HCT116 (cell line): ENCODE data around the gene NLGN4Y. TPM values are rescaled to one million over a fixed set of nuclear protein-coding genes. Genes with fewer than 3 reads are reported as not detected.

Experiments used
- ATAC-seq: fragments of 200-7000 bp; cut with Tn5 transposase; 2 replicates; pipeline ENCODE4 v1.9.1; 2020; ENCODE audit warnings: mild to moderate bottlenecking, moderate library complexity
- BruUV-seq: library from RNA; stranded (reverse); fragments of 400-500 nt; replicated peaks from 2 replicates; lab custom pipeline; 2021; lab: Mats Ljungman, UMichigan
- CTCF ChIA-PET: fragments of 300-600 bp; sonication (Branson Sonifier 250); formaldehyde crosslinking; loops from one replicate; lab custom pipeline; 2021; ENCODE audit warnings: antibody characterized with exemption; lab: Charles Lee
- POLR2A ChIA-PET: fragments of 300-600, 350-600 bp; sonication (Branson Sonifier 250); formaldehyde crosslinking; loops from one replicate; lab custom pipeline; 2021; ENCODE audit warnings: antibody characterized with exemption; lab: Charles Lee
- RAD21 ChIA-PET, 2 experiments: fragments of 300-600 bp; sonication (Branson Sonifier 250); formaldehyde crosslinking; loops; one replicate each; lab custom pipeline; 2023; ENCODE audit warnings: low total read pairs in 2 of 2; ENCODE audit not compliant: uncharacterized antibody in 2 of 2, unreplicated experiment in 2 of 2, low non-redundant PET in 1 of 2; lab: Charles Lee
- DNase-seq: peaks from one replicate; pipeline ENCODE4 v3.0.0-alpha.2; 2010; ENCODE audit warnings: low read depth, low spot score
- H2AFZ ChIP-seq: fragments of 200-600 bp; shearing (Covaris generic), sonication (generic); 2 replicates; pipeline ENCODE4 v1.6.1; 2017; ENCODE audit warnings: low read depth, mixed run types, mixed read lengths, antibody characterized with exemption, low read length; ENCODE audit not compliant: poor library complexity, severe bottlenecking
- H3K27ac ChIP-seq: 2 replicates; pipeline ENCODE4 v1.5.1; 2012; ENCODE audit warnings: low read depth, low read length
- H3K27me3 ChIP-seq: fragments of 200-600 bp; sonication (generic); 2 replicates; pipeline ENCODE4 v1.6.1; 2016; ENCODE audit warnings: mixed run types, low read length, mixed read lengths; ENCODE audit not compliant: insufficient read depth
- H3K36me3 ChIP-seq, 2 experiments: fragments of 200-500 bp in 1 of 2; fragments of 200-600 bp in 1 of 2; sonication (Bioruptor generic) in 1 of 2; sonication (generic) in 1 of 2; 2 replicates each; pipeline versions ENCODE4 v1.5.1 to v1.6.1; 2014 to 2016; ENCODE audit warnings: low read length in 2 of 2, inconsistent platforms in 1 of 2, mixed read lengths in 1 of 2, mixed run types in 1 of 2; ENCODE audit not compliant: insufficient read depth in 2 of 2, control insufficient read depth in 1 of 2
- H3K4me1 ChIP-seq, 2 experiments: fragments of 200-600 bp in 1 of 2; sonication (generic) in 1 of 2; 2 replicates each; pipeline versions ENCODE4 v1.5.1 to v1.6.1; 2012 to 2017; ENCODE audit warnings: low read length in 2 of 2, inconsistent platforms in 1 of 2, mild to moderate bottlenecking in 1 of 2, mixed read lengths in 1 of 2, mixed run types in 1 of 2, moderate library complexity in 1 of 2; ENCODE audit not compliant: insufficient read depth in 2 of 2, control insufficient read depth in 1 of 2
- H3K4me2 ChIP-seq: fragments of 200-600 bp; sonication (generic); 2 replicates; pipeline ENCODE4 v1.6.1; 2017; ENCODE audit warnings: mixed run types, low read length, mixed read lengths
- H3K4me3 ChIP-seq, 2 experiments: fragments of 200-600 bp in 1 of 2; sonication (generic) in 1 of 2; replicated peaks in 1 of 2; 2 replicates each; pipeline ENCODE4 v1.5.1; 2011 to 2016; ENCODE audit warnings: low read length in 2 of 2, control low read depth in 1 of 2, low read depth in 1 of 2, mild to moderate bottlenecking in 1 of 2, mixed read lengths in 1 of 2, mixed run types in 1 of 2
- H3K79me2 ChIP-seq: fragments of 200-600 bp; sonication (generic); 2 replicates; pipeline ENCODE4 v1.6.1; 2017; ENCODE audit warnings: mild to moderate bottlenecking, mixed run types, low read length, moderate library complexity, mixed read lengths; ENCODE audit not compliant: insufficient read depth
- H3K9ac ChIP-seq: fragments of 200-600 bp; sonication (generic); 2 replicates; pipeline ENCODE4 v1.6.1; 2016; ENCODE audit warnings: low read length, mixed read lengths
- H3K9me2 ChIP-seq: fragments of 200-600 bp; sonication (generic), shearing (Covaris generic); 2 replicates; pipeline ENCODE4 v1.6.1; 2017; ENCODE audit warnings: mixed run types, mild to moderate bottlenecking, moderate library complexity; ENCODE audit not compliant: insufficient read depth
- H3K9me3 ChIP-seq, 2 experiments: fragments of 200-500 bp in 1 of 2; fragments of 200-600 bp in 1 of 2; sonication (Bioruptor generic) in 1 of 2; sonication (generic) in 1 of 2; 2 replicates each; pipeline ENCODE4 v1.6.1; 2014 to 2017; ENCODE audit warnings: low read length in 2 of 2, mixed read lengths in 2 of 2, inconsistent platforms in 1 of 2, low read depth in 1 of 2, mild to moderate bottlenecking in 1 of 2, mixed run types in 1 of 2, moderate library complexity in 1 of 2; ENCODE audit not compliant: control insufficient read depth in 1 of 2, insufficient read depth in 1 of 2
- H4K20me1 ChIP-seq: fragments of 200-600 bp; sonication (generic), shearing (Covaris generic); 2 replicates; pipeline ENCODE4 v1.6.1; 2017; ENCODE audit warnings: mixed run types, mild to moderate bottlenecking, moderate library complexity; ENCODE audit not compliant: insufficient read depth
- CEBPB ChIP-seq: IDR thresholded peaks from 2 replicates; pipeline ENCODE4 v1.6.1; 2012; ENCODE audit warnings: low read depth
- EGR1 ChIP-seq: IDR thresholded peaks from 2 replicates; pipeline ENCODE4 v1.6.1; 2012; ENCODE audit warnings: low read depth
- EZH2 ChIP-seq: fragments of 200-600 bp; sonication (generic); IDR thresholded peaks from 2 replicates; pipeline ENCODE4 v1.6.1; 2017; ENCODE audit warnings: antibody characterized with exemption, mixed run types
- EZH2phosphoT487 ChIP-seq: fragments of 200-600 bp; IDR thresholded peaks from 2 replicates; pipeline ENCODE4 v1.6.1; 2018; ENCODE audit warnings: antibody characterized with exemption, borderline replicate concordance
- FOSL1 ChIP-seq: IDR thresholded peaks from 2 replicates; pipeline ENCODE4 v1.6.1; 2012; ENCODE audit warnings: low read depth
- JUND ChIP-seq: IDR thresholded peaks from 2 replicates; pipeline ENCODE4 v1.6.1; 2012
- MAX ChIP-seq: IDR thresholded peaks from 2 replicates; pipeline ENCODE4 v1.6.1; 2012
- POLR2A ChIP-seq: IDR thresholded peaks from 2 replicates; pipeline ENCODE4 v1.7.0; 2011; ENCODE audit warnings: borderline replicate concordance; ENCODE audit not compliant: insufficient read depth, insufficient read length; ENCODE audit errors: extremely low read depth
- POLR2AphosphoS5 ChIP-seq: IDR thresholded peaks from 2 replicates; pipeline ENCODE4 v1.6.1; 2011; ENCODE audit warnings: mild to moderate bottlenecking, low read depth, low read length, moderate library complexity
- RAD21 ChIP-seq: IDR thresholded peaks from 2 replicates; pipeline ENCODE4 v1.6.1; 2012; ENCODE audit warnings: low read depth, mild to moderate bottlenecking
- SIN3A ChIP-seq: IDR thresholded peaks from 2 replicates; pipeline ENCODE4 v1.6.1; 2012; ENCODE audit warnings: low read depth
- SP1 ChIP-seq: IDR thresholded peaks from 2 replicates; pipeline ENCODE4 v1.6.1; 2012; ENCODE audit warnings: low read depth
- TCF7L2 ChIP-seq: IDR thresholded peaks from 2 replicates; pipeline ENCODE4 v1.7.0; 2011; ENCODE audit warnings: borderline replicate concordance, inconsistent platforms; ENCODE audit not compliant: insufficient read depth, insufficient read length; ENCODE audit errors: extremely low read depth
- YY1 ChIP-seq: IDR thresholded peaks from 2 replicates; pipeline ENCODE4 v1.6.1; 2011; ENCODE audit warnings: low read length, low read depth, moderate library complexity, mild to moderate bottlenecking; ENCODE audit not compliant: insufficient replicate concordance; ENCODE audit errors: extremely low read depth
- ZFX ChIP-seq: fragments of 450-650 bp; IDR thresholded peaks from 2 replicates; pipeline ENCODE4 v1.6.1; 2017
- ZNF274 ChIP-seq: fragments of 200-500 bp; sonication (Bioruptor generic); IDR thresholded peaks from 2 replicates; pipeline ENCODE4 v1.6.1; 2014; ENCODE audit warnings: mild to moderate bottlenecking, low read depth, low read length, inconsistent platforms
- intact Hi-C: fragments of 100-400 bp; cut with micrococcal nuclease; formaldehyde crosslinking; loops from 2 replicates; pipeline ENCODE4 v1.10.0; 2022
- total RNA-seq: library from RNA; stranded (reverse); gene quantifications from one replicate; pipeline ENCODE4 v1.2.1, GENCODE V29; 2021; ENCODE audit not compliant: unreplicated experiment
- TF ChIP-seq, protein P1 (sequence below): IDR thresholded peaks from 2 replicates; pipeline ENCODE4 v1.6.1; 2011; ENCODE audit warnings: mild to moderate bottlenecking, low read length, moderate library complexity; ENCODE audit not compliant: insufficient replicate concordance; ENCODE audit errors: extremely low read depth

The NLGN4Y gene
- total RNA-seq, 1 experiment from 2014 or later, result 0.22 TPM

DNA sequence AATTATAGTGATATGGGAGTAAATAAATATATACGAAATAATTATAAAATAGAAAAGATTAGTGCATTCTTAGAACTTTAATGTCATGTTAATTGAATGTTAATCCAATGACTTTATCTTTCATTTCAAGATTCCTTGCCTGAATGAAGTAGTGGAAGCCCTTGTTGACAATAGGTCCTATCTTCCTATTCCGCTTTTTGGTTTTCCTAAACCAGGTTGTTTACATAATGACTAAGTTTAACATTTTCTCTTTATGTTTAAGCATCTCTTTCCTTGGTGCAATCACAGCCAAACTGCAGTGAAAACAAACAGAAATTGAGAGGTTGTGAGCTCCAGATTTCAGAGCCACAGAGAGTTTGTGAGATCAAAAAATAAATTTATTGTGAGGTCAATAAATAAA lies 109.4 kb downstream of the NLGN4Y start:
- DNase-seq, result no peak
- Histone ChIP-seq H3K9me3 (no peaks in the 10 kb centered on the region), H3K4me1 (no peaks in the 10 kb centered on the region), H4K20me1 (no peaks in the 10 kb centered on the region), H3K27ac (no peak overlapping the region), H3K27me3 (no peaks in the 10 kb centered on the region), H3K9me2 (no peaks in the 10 kb centered on the region), H3K9ac (no peak overlapping the region), H3K4me3 (no peak overlapping the region), H2AFZ (no peak overlapping the region), H3K79me2 (no peaks in the 10 kb centered on the region), H3K4me2 (no peak overlapping the region), H3K36me3 (no peaks in the 10 kb centered on the region)
- intact Hi-C loops, result no loop called here
- RAD21 ChIA-PET, result no interaction called here
- TF ChIP-seq, protein P1, sequence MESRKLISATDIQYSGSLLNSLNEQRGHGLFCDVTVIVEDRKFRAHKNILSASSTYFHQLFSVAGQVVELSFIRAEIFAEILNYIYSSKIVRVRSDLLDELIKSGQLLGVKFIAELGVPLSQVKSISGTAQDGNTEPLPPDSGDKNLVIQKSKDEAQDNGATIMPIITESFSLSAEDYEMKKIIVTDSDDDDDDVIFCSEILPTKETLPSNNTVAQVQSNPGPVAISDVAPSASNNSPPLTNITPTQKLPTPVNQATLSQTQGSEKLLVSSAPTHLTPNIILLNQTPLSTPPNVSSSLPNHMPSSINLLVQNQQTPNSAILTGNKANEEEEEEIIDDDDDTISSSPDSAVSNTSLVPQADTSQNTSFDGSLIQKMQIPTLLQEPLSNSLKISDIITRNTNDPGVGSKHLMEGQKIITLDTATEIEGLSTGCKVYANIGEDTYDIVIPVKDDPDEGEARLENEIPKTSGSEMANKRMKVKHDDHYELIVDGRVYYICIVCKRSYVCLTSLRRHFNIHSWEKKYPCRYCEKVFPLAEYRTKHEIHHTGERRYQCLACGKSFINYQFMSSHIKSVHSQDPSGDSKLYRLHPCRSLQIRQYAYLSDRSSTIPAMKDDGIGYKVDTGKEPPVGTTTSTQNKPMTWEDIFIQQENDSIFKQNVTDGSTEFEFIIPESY, result no peak
- TF ChIP-seq SIN3A (no peak), EZH2phosphoT487 (no peak), JUND (no peak), TCF7L2 (no peak), CEBPB (no peak), SP1 (no peak), EGR1 (no peak), YY1 (no peak), EZH2 (no peak), ZFX (no peak), POLR2A (no peak), FOSL1 (no peak), MAX (no peak), RAD21 (no peak), POLR2AphosphoS5 (no peak), ZNF274 (no peak)
- POLR2A ChIA-PET, result no interaction called here
- no TSS peak for BruUV-seq
- CTCF ChIA-PET, result no interaction called here
- no peak for ATAC-seq
